ENCODE data around the gene BATF2. TPM values are rescaled to one million over a fixed set of nuclear protein-coding genes. Genes with fewer than 3 reads are reported as not detected.
"Not testable (repeated sequence)": the region's sequence is repeated elsewhere in the genome, so short reads cannot be mapped to it uniquely, and the experiment has no call there.

Gene BATF2
- total RNA-seq, 1 donor from 2014 or later, result 0.21 TPM

DNA sequence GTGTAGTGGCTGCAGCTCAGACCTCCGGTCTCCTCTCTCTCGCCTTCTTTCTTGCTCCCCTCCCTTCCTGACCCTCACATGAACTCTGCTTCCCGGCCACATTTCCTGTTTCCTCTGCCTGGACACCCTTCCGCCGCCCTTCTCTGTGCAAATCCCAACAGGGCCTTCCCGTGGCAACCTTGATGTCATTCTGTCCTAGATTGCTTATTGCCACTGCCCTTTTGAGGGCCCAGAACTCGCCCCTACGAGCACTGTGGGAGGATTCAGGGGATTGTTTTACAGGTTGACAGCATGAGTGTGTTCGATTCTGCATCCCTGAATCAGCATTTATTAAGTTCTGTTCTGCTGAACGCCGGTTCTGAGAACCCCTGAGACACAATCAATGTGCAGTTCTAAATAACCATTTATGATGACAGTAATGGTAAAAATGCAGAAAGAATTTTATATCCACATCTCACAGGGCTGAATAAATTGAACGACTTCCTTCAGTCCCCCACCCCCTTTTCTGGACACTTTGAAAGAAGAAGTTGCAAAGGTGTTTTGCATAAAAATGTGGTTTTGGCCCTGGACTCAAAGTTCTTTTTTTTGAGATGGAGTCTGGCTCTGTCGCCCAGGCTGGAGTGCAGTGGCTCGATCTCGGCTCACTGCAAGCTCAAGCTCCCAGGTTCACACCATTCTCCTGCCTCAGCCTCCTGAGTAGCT is 6.4 kb downstream of the BATF2 start:
- no peak overlapping the region for H3K27ac ChIP-seq

GRCh38 chr11:64989416-64989815 is 7.4 kb downstream of the BATF2 start:
- TF ChIP-seq CTCF (IDR thresholded peaks at IDR 0.05), result no peak
- Histone ChIP-seq H3K9me3 (no peaks in the 10 kb centered on the region), H3K27me3 (no peaks in the 10 kb centered on the region), H3K4me3 (no peak overlapping the region), H3K4me1 (no peaks in the 10 kb centered on the region), H3K36me3 (no peaks in the 10 kb centered on the region), H3K27ac (no peak overlapping the region)
- intact Hi-C loops (cut with DNase I), result no loop called here
- no peak for DNase-seq (ENCODE audit: low spot score in 2 of 2)

More for the DNA sequence above, 6.4 kb downstream of the BATF2 start:
- H3K27me3 ChIP-seq, result no peaks in the 10 kb centered on the region
- DNase-seq (ENCODE audit: low spot score in 2 of 2), result no peak
- no peaks in the 10 kb centered on the region for H3K4me1 ChIP-seq
- no peaks in the 10 kb centered on the region for H3K9me3 ChIP-seq
- TF ChIP-seq CTCF (IDR thresholded peaks at IDR 0.05), result no peak
- no peaks in the 10 kb centered on the region for H3K36me3 ChIP-seq
- intact Hi-C loops (cut with DNase I), result no loop called here
- no peak overlapping the region for H3K4me3 ChIP-seq

DNA sequence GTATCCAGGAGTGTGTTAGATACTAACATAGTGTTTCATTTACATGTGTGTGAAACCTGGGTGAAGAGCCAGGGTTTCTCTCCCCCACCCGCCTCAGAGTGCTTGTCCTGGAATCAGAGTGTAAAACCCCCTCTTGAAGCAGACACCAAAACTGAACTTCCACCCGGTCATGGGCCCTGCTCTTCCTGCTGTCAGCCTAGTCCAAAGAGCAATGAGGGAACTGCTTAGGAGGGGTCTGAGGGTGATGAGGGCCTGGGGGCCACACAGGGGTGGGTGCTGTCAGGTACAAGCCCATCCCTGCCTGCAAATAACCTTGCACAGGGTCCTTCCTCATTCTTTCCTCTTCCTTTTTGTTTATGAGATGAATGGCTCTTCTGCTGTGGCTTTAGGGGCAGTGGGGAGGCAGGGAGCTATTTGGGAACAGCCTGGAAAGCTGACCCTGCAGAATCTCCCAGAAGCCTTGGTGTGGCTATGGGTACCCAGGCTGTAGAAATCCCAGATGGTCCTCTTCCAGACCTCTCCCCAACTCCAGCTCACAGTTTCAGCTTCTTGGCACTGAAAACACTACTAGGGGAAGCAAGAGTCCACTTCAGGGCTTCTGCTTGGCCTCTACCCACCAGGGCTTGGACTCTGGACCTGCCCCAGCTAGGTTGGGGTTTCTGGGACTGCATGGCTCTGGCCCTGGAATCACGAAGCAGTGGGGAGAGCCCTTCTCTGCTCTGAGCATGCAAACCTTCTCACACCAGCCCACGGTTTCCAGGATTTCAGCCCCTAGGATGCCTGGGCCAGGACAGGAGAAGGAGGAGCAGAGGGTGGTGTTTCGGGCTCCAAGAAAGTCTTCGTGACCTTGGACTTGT is 8.5 kb downstream of the BATF2 start:
- H3K4me3 ChIP-seq, result no peak overlapping the region
- DNase-seq (ENCODE audit: low spot score in 2 of 2), result no peak
- no peaks in the 10 kb centered on the region for H3K9me3 ChIP-seq
- intact Hi-C loops (cut with DNase I), result no loop called here
- no peak for TF ChIP-seq CTCF (IDR thresholded peaks at IDR 0.05)
- H3K4me1 ChIP-seq, result no peaks in the 10 kb centered on the region
- no peaks in the 10 kb centered on the region for H3K36me3 ChIP-seq
- no peak overlapping the region for H3K27ac ChIP-seq
- no peaks in the 10 kb centered on the region for H3K27me3 ChIP-seq

DNA sequence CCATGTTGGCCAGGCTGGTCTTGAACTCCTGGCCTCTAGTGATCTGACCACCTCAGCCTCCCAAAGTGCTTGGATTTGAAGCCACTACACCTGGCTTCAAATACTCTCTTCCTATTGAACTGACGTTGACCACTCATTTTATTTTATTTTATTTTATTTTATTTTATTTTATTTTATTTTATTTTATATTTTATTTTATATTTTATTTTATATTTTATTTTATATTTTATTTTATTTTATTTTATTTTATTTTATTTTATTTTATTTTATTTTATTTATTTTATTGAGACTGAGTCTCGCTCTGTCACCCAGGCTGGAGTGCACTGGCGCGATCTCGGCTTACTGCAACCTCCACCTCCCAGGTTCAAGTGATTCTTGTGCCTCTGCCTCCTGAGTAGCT is 13.4 kb downstream of the BATF2 start:
- H3K27ac ChIP-seq; DNase-seq (ENCODE audit: low spot score in 2 of 2); intact Hi-C loops (cut with DNase I); H3K27me3 ChIP-seq; H3K4me1 ChIP-seq; H3K9me3 ChIP-seq; H3K4me3 ChIP-seq; H3K36me3 ChIP-seq: not testable (repeated sequence)

- intact Hi-C loops (cut with DNase I), result no loop called here
- Histone ChIP-seq H3K27ac (no peak overlapping the region), H3K4me3 (no peak overlapping the region), H3K9me3 (no peaks in the 10 kb centered on the region), H3K27me3 (no peaks in the 10 kb centered on the region), H3K36me3 (no peaks in the 10 kb centered on the region), H3K4me1 (peaks cover 2 to 4% of the 10 kb centered on the region in 2 donors)
- DNase-seq (ENCODE audit: low spot score in 2 of 2), result peak in 1 of 2 donors; percentile 54
- no peak for TF ChIP-seq CTCF (IDR thresholded peaks at IDR 0.05)
These were observed 20.1 kb downstream of the BATF2 start for GRCh38 chr11:64976651-64977050.

GRCh38 chr11:64974124-64974523 is 22.6 kb downstream of the BATF2 start:
- intact Hi-C loops (cut with DNase I), result loop anchor here (5.0 kb wide), 1 partner anchor 52 kb away; the partner anchor contains the start of gene PPP2R5B
- no peak overlapping the region for H3K27ac ChIP-seq

More at GRCh38 chr11:64974124-64974523, 22.6 kb downstream of the BATF2 start:
- peaks cover 4% of the 10 kb centered on the region in 2 donors for H3K4me1 ChIP-seq
- DNase-seq (ENCODE audit: low spot score in 2 of 2), result peak in 1 of 2 donors; percentile 7
- TF ChIP-seq CTCF (IDR thresholded peaks at IDR 0.05), result no peak
- no peak overlapping the region for H3K4me3 ChIP-seq
- H3K9me3 ChIP-seq, result no peaks in the 10 kb centered on the region
- H3K27me3 ChIP-seq, result no peaks in the 10 kb centered on the region
- H3K36me3 ChIP-seq, result no peaks in the 10 kb centered on the region
